CD14-positive monocyte (primary cell): ENCODE results near the gene TMEM51. TPM values are rescaled to one million over a fixed set of nuclear protein-coding genes. Genes with fewer than 3 reads are reported as not detected.

Source experiments
- DNase-seq, 3 donors: peaks; one replicate each; pipeline ENCODE4 v3.0.0-alpha.2; 2011 to 2022
- H2AFZ ChIP-seq: 2 replicates; pipeline ENCODE4 v1.6.0; 2012; ENCODE audit warnings: mild to moderate bottlenecking, low read depth, low read length, inconsistent platforms; ENCODE audit not compliant: insufficient read depth, poor library complexity, severe bottlenecking
- H3K27ac ChIP-seq, 2 donors: 1 replicate in 1 of 2; 2 replicates in 1 of 2; pipeline ENCODE4 v1.5.1; 2012 to 2013; ENCODE audit warnings: low read length in 2 of 2, control low read depth in 1 of 2, inconsistent platforms in 1 of 2, low read depth in 1 of 2, mild to moderate bottlenecking in 1 of 2
- H3K27me3 ChIP-seq, 2 donors: one replicate each; pipeline versions ENCODE4 v1.6.0 to v1.6.1; 2011 to 2013; ENCODE audit warnings: low read length in 2 of 2; ENCODE audit not compliant: control insufficient read depth in 2 of 2, insufficient read depth in 2 of 2
- H3K36me3 ChIP-seq, 2 donors: replicated peaks in 1 of 2; 1 replicate in 1 of 2; 2 replicates in 1 of 2; pipeline versions ENCODE4 v1.5.1 to v1.6.1; 2012 to 2013; ENCODE audit warnings: low read length in 2 of 2, control low read depth in 1 of 2, inconsistent platforms in 1 of 2, mild to moderate bottlenecking in 1 of 2; ENCODE audit not compliant: insufficient read depth in 2 of 2, control insufficient read depth in 1 of 2
- H3K4me1 ChIP-seq, 2 donors: 1 replicate in 1 of 2; 2 replicates in 1 of 2; pipeline versions ENCODE4 v1.5.1 to v1.6.1; 2012 to 2013; ENCODE audit warnings: low read length in 2 of 2, control low read depth in 1 of 2, inconsistent platforms in 1 of 2, mild to moderate bottlenecking in 1 of 2, moderate library complexity in 1 of 2; ENCODE audit not compliant: insufficient read depth in 2 of 2, control insufficient read depth in 1 of 2
- H3K4me2 ChIP-seq: replicated peaks from 2 replicates; pipeline ENCODE3; 2012; ENCODE audit warnings: low read length, moderate library complexity, mild to moderate bottlenecking; ENCODE audit not compliant: poor library complexity, severe bottlenecking; ENCODE audit errors: extremely low read depth
- H3K4me3 ChIP-seq, 3 experiments: fragments of 200-600 bp in 1 of 3; sonication (generic) in 1 of 3; replicated peaks in 1 of 3; 1 replicate in 2 of 3; 2 replicates in 1 of 3; pipeline ENCODE4 v1.5.1; 2011 to 2013; ENCODE audit warnings: low read length in 3 of 3, mild to moderate bottlenecking in 3 of 3, control low read depth in 2 of 3, low read depth in 2 of 3, inconsistent platforms in 1 of 3, moderate library complexity in 1 of 3
- H3K79me2 ChIP-seq: 2 replicates; pipeline ENCODE4 v1.6.0; 2012; ENCODE audit warnings: mild to moderate bottlenecking, control low read depth, inconsistent platforms, low read length, moderate library complexity; ENCODE audit not compliant: insufficient read depth
- H3K9ac ChIP-seq: 2 replicates; pipeline ENCODE4 v1.6.0; 2017; ENCODE audit warnings: low read length, mild to moderate bottlenecking; ENCODE audit not compliant: insufficient read depth, poor library complexity, severe bottlenecking
- H3K9me3 ChIP-seq, 2 donors: replicated peaks in 1 of 2; 1 replicate in 1 of 2; 2 replicates in 1 of 2; pipeline versions ENCODE4 v1.5.1 to v1.6.1; 2012 to 2013; ENCODE audit warnings: low read length in 2 of 2, control low read depth in 1 of 2; ENCODE audit not compliant: control insufficient read depth in 1 of 2, insufficient read depth in 1 of 2
- H4K20me1 ChIP-seq: 2 replicates; pipeline ENCODE4 v1.6.0; 2012; ENCODE audit warnings: mild to moderate bottlenecking, low read length, control low read depth, moderate library complexity; ENCODE audit not compliant: insufficient read depth
- H3K27ac Mint-ChIP-seq, 7 donors: one replicate each; pipeline ENCODE4 v1.8.0; 2020; ENCODE audit warnings: mild to moderate bottlenecking in 7 of 7, mixed read lengths in 7 of 7, moderate library complexity in 6 of 7, inconsistent platforms in 2 of 7
- H3K27me3 Mint-ChIP-seq, 3 donors: one replicate each; pipeline ENCODE4 v1.8.0; 2021 to 2022; ENCODE audit warnings: low read depth in 3 of 3, mild to moderate bottlenecking in 3 of 3, mixed read lengths in 3 of 3, moderate library complexity in 3 of 3, inconsistent platforms in 1 of 3
- H3K36me3 Mint-ChIP-seq, 2 donors: one replicate each; pipeline ENCODE4 v1.8.0; 2020; ENCODE audit warnings: mixed read lengths in 2 of 2, inconsistent platforms in 1 of 2, mild to moderate bottlenecking in 1 of 2
- H3K4me1 Mint-ChIP-seq: one replicate; pipeline ENCODE4 v1.8.0; 2020; ENCODE audit warnings: mild to moderate bottlenecking, mixed read lengths
- H3K4me3 Mint-ChIP-seq, 2 donors: one replicate each; pipeline ENCODE4 v1.8.0; 2020; ENCODE audit warnings: mild to moderate bottlenecking in 2 of 2, mixed read lengths in 2 of 2, moderate library complexity in 1 of 2
- H3K9me3 Mint-ChIP-seq, 7 donors: one replicate each; pipeline ENCODE4 v1.8.0; 2020 to 2022; ENCODE audit warnings: mixed read lengths in 7 of 7, mild to moderate bottlenecking in 6 of 7, moderate library complexity in 6 of 7, inconsistent platforms in 2 of 7
- WGBS: methylation state at CpG from one replicate; pipeline ENCODE4 v1.1.5; 2013; ENCODE audit warnings: missing lambda C conversion rate; ENCODE audit not compliant: insufficient coverage; 5-methylcytosine and 5-hydroxymethylcytosine counted together
- intact Hi-C, 2 donors: fragments of 100-400 bp; cut with micrococcal nuclease; formaldehyde crosslinking; loops; one replicate each; pipeline versions ENCODE4 v1.15.0 to v1.15.1; 2023
- polyA plus RNA-seq, 3 donors: library from polyadenylated mRNA; depleted of rRNA in 1 of 3; unstranded in 2 of 3; stranded (reverse) in 1 of 3; fragments of 300-500 nt in 2 of 3; fragments of >200 nt in 1 of 3; fragmentation: Illumina TruSeq in 2 of 3; gene quantifications; 1 replicate in 2 of 3; 2 replicates in 1 of 3; pipeline ENCODE4 v1.2.3, GENCODE V29; 2012 to 2021
- TF ChIP-seq, protein P1 (sequence below): fragments of 200-600 bp; IDR thresholded peaks from one replicate; pipeline ENCODE4 v1.8.0; 2022; ENCODE audit warnings: antibody characterized with exemption, mild to moderate bottlenecking

TMEM51 gene
- polyA plus RNA-seq, 3 donors = 1.2 to 2.5 (median 2.1) TPM

DNA sequence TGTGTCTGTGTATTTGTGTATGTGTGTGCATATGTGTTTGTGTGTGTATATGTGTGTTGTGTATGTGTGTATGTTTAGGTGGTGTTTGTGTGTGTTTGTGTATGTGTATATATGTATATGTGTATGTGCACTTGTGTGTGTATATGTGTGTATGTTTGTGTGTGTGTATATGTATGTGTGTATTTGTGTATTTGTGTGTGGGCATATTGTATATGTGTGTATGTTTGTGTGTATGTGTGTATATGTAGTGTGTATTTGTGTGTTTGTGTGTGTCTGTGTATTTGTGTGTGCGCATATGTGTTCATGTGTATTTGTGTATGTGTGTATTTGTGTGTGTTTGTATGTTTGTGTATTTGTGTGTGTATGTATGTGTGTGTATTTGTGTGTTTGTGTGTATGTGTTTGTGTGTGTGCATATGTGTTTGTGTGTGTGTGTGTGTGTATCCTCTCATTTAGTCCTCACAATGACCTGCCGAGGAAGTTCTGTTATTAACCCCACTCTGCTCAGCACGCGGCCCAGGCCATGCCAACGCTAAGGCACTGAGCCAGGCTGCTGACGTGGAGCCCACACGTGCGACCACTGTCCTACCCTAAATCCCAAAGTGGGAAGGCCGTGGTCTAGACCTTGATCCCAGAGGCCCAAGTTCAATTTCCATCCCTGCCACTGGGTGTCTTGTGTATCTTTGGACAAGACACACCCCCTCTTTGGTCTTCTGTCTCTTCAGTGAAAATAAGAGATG lies 43.2 kb upstream of the TMEM51 start:
- peaks cover 2 to 12% (median 5%) of the 10 kb centered on the region in 3 donors for H3K27me3 Mint-ChIP-seq
- H3K9me3 Mint-ChIP-seq = peaks cover 0 to 3% (median 0%) of the 10 kb centered on the region in 7 donors
- 90% methylated on average over 7 of the region's 9 CpGs for WGBS
- no peak overlapping the region for H2AFZ ChIP-seq
- H3K27me3 ChIP-seq = no peaks in the 10 kb centered on the region
- no peak overlapping the region for H3K4me3 Mint-ChIP-seq
- H3K4me1 Mint-ChIP-seq = peaks cover 10% of the 10 kb centered on the region
- TF ChIP-seq, protein P1, sequence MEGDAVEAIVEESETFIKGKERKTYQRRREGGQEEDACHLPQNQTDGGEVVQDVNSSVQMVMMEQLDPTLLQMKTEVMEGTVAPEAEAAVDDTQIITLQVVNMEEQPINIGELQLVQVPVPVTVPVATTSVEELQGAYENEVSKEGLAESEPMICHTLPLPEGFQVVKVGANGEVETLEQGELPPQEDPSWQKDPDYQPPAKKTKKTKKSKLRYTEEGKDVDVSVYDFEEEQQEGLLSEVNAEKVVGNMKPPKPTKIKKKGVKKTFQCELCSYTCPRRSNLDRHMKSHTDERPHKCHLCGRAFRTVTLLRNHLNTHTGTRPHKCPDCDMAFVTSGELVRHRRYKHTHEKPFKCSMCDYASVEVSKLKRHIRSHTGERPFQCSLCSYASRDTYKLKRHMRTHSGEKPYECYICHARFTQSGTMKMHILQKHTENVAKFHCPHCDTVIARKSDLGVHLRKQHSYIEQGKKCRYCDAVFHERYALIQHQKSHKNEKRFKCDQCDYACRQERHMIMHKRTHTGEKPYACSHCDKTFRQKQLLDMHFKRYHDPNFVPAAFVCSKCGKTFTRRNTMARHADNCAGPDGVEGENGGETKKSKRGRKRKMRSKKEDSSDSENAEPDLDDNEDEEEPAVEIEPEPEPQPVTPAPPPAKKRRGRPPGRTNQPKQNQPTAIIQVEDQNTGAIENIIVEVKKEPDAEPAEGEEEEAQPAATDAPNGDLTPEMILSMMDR = no peak
- no peak overlapping the region for H3K27ac ChIP-seq
- no peaks in the 10 kb centered on the region for H3K36me3 Mint-ChIP-seq
- no peak for DNase-seq
- no peaks in the 10 kb centered on the region for H3K9me3 ChIP-seq
- intact Hi-C loops = no loop called here
- H3K4me2 ChIP-seq = no peak overlapping the region
- no peak overlapping the region for H3K27ac Mint-ChIP-seq
- no peaks in the 10 kb centered on the region for H3K36me3 ChIP-seq
- no peaks in the 10 kb centered on the region for H3K4me1 ChIP-seq
- H4K20me1 ChIP-seq = no peaks in the 10 kb centered on the region
- no peaks in the 10 kb centered on the region for H3K79me2 ChIP-seq
- no peak overlapping the region for H3K4me3 ChIP-seq
- H3K9ac ChIP-seq = no peak overlapping the region

DNA sequence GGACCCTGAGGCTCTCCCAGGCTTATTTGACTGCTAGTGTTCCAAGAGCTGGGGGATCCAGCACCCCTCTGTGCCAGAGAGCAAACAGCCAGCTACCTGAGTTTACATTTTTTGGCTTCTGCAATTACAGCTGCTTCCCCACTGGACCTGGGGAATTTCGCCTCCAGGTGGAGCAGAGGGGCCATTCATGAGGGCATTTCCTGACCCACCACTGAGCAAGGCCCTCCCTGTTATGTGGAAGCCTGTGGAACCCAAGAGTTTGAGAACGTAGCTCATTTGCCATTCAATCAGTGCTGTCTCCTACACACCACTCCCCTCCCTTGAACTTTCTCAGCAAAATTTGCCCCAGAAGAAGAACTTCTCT lies 42.7 kb upstream of the TMEM51 start:
- H4K20me1 ChIP-seq = no peaks in the 10 kb centered on the region
- H3K9ac ChIP-seq = no peak overlapping the region
- TF ChIP-seq, protein P1 = no peak
- H3K4me2 ChIP-seq = no peak overlapping the region
- no peak overlapping the region for H3K27ac Mint-ChIP-seq
- no peaks in the 10 kb centered on the region for H3K4me1 ChIP-seq
- DNase-seq = no peak
- H3K9me3 Mint-ChIP-seq = no peaks in the 10 kb centered on the region
- no peak overlapping the region for H3K27ac ChIP-seq
- no peaks in the 10 kb centered on the region for H3K36me3 Mint-ChIP-seq
- H3K4me3 Mint-ChIP-seq = no peak overlapping the region
- H2AFZ ChIP-seq = no peak overlapping the region
- H3K36me3 ChIP-seq = no peaks in the 10 kb centered on the region
- no peak overlapping the region for H3K4me3 ChIP-seq
- peaks cover 10% of the 10 kb centered on the region for H3K4me1 Mint-ChIP-seq
- WGBS = 75% methylated on average over 1 of the region's 2 CpGs
- peaks cover 2 to 12% (median 5%) of the 10 kb centered on the region in 3 donors for H3K27me3 Mint-ChIP-seq
- no peaks in the 10 kb centered on the region for H3K79me2 ChIP-seq
- no peaks in the 10 kb centered on the region for H3K27me3 ChIP-seq
- no peaks in the 10 kb centered on the region for H3K9me3 ChIP-seq
- intact Hi-C loops = no loop called here
